Measurements from ENCODE around the gene GABRG3. TPM values are rescaled to one million over a fixed set of nuclear protein-coding genes. Genes with fewer than 3 reads are reported as not detected.

Gene GABRG3
- total RNA-seq, 1 donor from 2014 or later, result 0.06 TPM

DNA sequence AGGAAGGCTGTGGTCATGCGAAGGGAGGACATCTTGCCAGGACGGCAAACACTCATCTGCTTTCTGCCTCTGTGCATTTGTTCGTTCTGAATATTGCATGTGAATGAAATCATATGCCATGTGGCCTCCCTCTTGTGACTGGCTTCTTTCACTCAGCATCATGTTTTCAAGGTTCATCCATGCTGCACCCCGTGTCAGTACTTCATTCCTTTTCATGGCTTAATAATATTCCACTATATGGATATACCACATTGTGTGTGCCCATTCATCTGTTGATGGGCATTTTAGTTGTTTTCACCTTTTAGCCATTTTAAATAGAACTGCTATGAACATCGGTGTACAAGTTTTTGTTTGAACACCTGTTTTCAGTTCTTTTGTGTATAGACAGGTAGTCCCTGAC lies 118.7 kb downstream of the GABRG3 start:
- no peak for TF ChIP-seq CTCF (conservative IDR thresholded peaks at IDR 0.05; ENCODE audit: low read depth, low read length)
- DNase-seq (ENCODE audit: low read depth), result no peak
- H3K4me3 ChIP-seq (ENCODE audit: low read depth, low read length), result no peak overlapping the region

DNA sequence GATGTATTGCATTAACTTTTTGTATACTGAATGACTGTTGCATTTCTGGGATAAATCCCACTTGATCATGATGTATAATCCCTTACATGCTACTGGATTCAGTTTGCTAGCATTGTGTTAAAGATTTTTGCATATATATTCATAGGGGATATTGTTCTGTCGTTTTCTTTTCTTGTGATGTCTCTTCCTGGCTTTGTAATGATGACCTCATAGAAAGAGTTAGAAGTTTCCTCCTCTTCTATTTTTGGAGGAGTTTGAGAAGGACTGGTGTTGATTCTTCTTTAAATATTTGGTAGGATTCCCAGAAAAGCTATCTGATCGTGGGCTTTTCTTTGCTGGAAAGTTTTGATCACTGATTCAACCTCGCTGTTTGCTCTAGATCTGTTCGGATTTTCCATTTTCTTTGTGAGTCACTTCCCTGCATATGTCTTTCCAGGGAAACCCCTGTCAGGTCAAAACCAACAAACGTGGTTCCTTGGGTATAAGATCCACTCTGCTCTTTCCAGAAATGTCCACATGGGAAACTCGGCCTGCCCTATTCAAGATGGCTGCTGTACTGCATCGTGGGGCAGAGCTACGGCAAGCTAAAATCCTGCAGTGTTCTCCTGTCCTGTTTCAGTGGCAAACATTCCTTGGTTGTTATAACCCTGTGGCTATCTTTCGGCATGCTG lies 120.4 kb downstream of the GABRG3 start:
- TF ChIP-seq CTCF (conservative IDR thresholded peaks at IDR 0.05; ENCODE audit: low read depth, low read length), result no peak
- H3K4me3 ChIP-seq (ENCODE audit: low read depth, low read length), result no peak overlapping the region
- DNase-seq (ENCODE audit: low read depth), result no peak

- no peak for TF ChIP-seq CTCF (conservative IDR thresholded peaks at IDR 0.05; ENCODE audit: low read depth, low read length)
- no peak for DNase-seq (ENCODE audit: low read depth)
- H3K4me3 ChIP-seq (ENCODE audit: low read depth, low read length), result no peak overlapping the region
Observed at GRCh38 chr15:27092390-27092789, 121.4 kb downstream of the GABRG3 start.

- no peak for TF ChIP-seq CTCF (conservative IDR thresholded peaks at IDR 0.05; ENCODE audit: low read depth, low read length)
- no peak for DNase-seq (ENCODE audit: low read depth)
- H3K4me3 ChIP-seq (ENCODE audit: low read depth, low read length), result no peak overlapping the region
Observed at GRCh38 chr15:27094235-27094634, 123.3 kb downstream of the GABRG3 start.

DNA sequence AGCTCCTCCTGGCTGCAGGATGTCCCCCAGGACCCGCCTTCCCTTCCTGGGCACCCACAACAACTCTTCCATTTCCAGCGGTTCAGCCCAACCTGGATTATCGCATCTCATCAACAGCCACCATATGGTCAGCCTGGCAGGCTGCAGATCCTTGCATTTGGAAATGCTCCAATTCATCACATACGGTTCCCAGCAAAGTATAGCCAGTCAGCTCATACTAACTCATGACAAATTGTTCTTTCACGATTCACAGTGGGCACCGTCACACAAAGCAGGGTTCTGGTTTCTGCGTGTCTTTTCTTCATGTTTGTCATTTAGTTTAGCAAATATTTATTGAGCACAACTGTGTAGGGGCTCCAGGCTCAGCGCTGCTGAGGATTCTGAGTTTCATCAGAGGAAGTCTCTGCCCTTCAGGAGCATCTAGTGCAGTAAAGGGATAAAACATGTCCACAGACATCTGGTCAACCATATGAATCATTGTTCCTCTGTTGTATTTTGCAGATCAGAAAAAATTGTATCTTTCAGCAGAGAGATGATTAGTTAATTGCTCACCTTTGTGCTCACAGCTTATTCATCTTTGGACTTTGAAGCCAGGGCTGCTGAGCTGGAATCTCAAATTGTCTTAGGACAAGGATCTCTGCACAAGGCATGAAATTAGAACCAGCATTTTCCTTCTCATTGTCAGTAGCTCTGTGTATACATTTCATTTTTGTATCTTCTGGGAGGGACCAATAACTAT lies 125.1 kb downstream of the GABRG3 start:
- TF ChIP-seq CTCF (conservative IDR thresholded peaks at IDR 0.05; ENCODE audit: low read depth, low read length), result no peak
- DNase-seq (ENCODE audit: low read depth), result no peak
- no peak overlapping the region for H3K4me3 ChIP-seq (ENCODE audit: low read depth, low read length)

DNA sequence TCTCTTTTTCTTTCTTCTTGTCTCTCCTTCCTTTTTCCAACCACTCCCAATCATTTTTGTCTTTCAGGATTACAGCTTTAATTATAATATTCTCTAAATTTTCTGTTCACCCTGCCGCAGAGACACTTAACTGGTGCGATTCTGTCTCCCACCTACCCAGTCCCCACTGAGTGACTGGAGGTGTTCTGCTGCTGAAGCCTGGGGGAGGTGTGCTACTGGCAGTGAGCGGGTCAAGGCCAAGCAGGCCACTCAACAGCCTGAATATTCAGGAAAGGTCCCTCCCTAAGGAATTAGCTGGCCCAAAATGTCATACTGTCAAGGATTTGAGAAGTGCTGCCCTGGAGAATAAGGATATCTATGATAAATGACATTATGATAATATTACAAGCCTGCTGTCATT lies 126.5 kb downstream of the GABRG3 start:
- no peak for DNase-seq (ENCODE audit: low read depth)
- no peak overlapping the region for H3K4me3 ChIP-seq (ENCODE audit: low read depth, low read length)
- TF ChIP-seq CTCF (conservative IDR thresholded peaks at IDR 0.05; ENCODE audit: low read depth, low read length), result no peak

- no peak for TF ChIP-seq CTCF (conservative IDR thresholded peaks at IDR 0.05; ENCODE audit: low read depth, low read length)
- no peak overlapping the region for H3K4me3 ChIP-seq (ENCODE audit: low read depth, low read length)
- no peak for DNase-seq (ENCODE audit: low read depth)
Observed at GRCh38 chr15:27101982-27102381, 131.0 kb downstream of the GABRG3 start.

All from epithelial cell of proximal tubule (primary cell).